IgD-negative memory B cell (primary cell): ENCODE measurements around the gene CTIF. TPM values are rescaled to one million over a fixed set of nuclear protein-coding genes. Genes with fewer than 3 reads are reported as not detected.

Source experiments
- H3K27ac Mint-ChIP-seq, 3 donors: one replicate each; pipeline ENCODE4 v1.8.0; 2020 to 2022; ENCODE audit warnings: mild to moderate bottlenecking in 3 of 3, mixed read lengths in 3 of 3, moderate library complexity in 1 of 3
- H3K27me3 Mint-ChIP-seq: one replicate; pipeline ENCODE4 v1.8.0; 2021; ENCODE audit warnings: mixed read lengths
- H3K36me3 Mint-ChIP-seq: one replicate; pipeline ENCODE4 v1.8.0; 2020; ENCODE audit warnings: mild to moderate bottlenecking, mixed read lengths
- H3K4me1 Mint-ChIP-seq, 3 donors: one replicate each; pipeline ENCODE4 v1.8.0; 2020 to 2022; ENCODE audit warnings: mixed read lengths in 3 of 3, mild to moderate bottlenecking in 1 of 3
- H3K4me3 Mint-ChIP-seq, 4 donors: one replicate each; pipeline ENCODE4 v1.8.0; 2020 to 2022; ENCODE audit warnings: mild to moderate bottlenecking in 4 of 4, mixed read lengths in 4 of 4, moderate library complexity in 3 of 4
- H3K9me3 Mint-ChIP-seq, 3 donors: one replicate each; pipeline ENCODE4 v1.8.0; 2020 to 2021; ENCODE audit warnings: mixed read lengths in 3 of 3, mild to moderate bottlenecking in 1 of 3
- polyA plus RNA-seq: library from polyadenylated mRNA; unstranded; fragments of 300-500 nt; fragmentation: Illumina TruSeq; gene quantifications from one replicate; pipeline ENCODE4 v1.2.3, GENCODE V29; 2021

CTIF gene
- polyA plus RNA-seq, 1 donor from 2014 or later = not detected

- Mint-ChIP-seq H3K36me3 (peaks cover 5% of the 10 kb centered on the region), H3K9me3 (peaks cover 0 to 8% (median 0%) of the 10 kb centered on the region in 3 donors), H3K4me1 (no peaks in the 10 kb centered on the region), H3K27ac (no peak overlapping the region), H3K4me3 (peak overlapping the region in 1 of 4 donors; percentile 12), H3K27me3 (no peaks in the 10 kb centered on the region)
These were observed 16.0 kb downstream of the CTIF start for GRCh38 chr18:48554610-48555400.

- Mint-ChIP-seq H3K27me3 (no peaks in the 10 kb centered on the region), H3K36me3 (peaks cover 5% of the 10 kb centered on the region), H3K27ac (no peak overlapping the region), H3K9me3 (peaks cover 0 to 8% (median 0%) of the 10 kb centered on the region in 3 donors), H3K4me1 (no peaks in the 10 kb centered on the region), H3K4me3 (peak overlapping the region in 2 of 4 donors; percentile 12 to 30)
These were observed 16.7 kb downstream of the CTIF start for GRCh38 chr18:48555465-48555995.

GRCh38 chr18:48557640-48558174 is 18.9 kb downstream of the CTIF start:
- peaks cover 0 to 8% (median 0%) of the 10 kb centered on the region in 3 donors for H3K9me3 Mint-ChIP-seq
- no peak overlapping the region for H3K4me3 Mint-ChIP-seq
- no peaks in the 10 kb centered on the region for H3K4me1 Mint-ChIP-seq
- no peak overlapping the region for H3K27ac Mint-ChIP-seq
- peaks cover 5% of the 10 kb centered on the region for H3K36me3 Mint-ChIP-seq
- no peaks in the 10 kb centered on the region for H3K27me3 Mint-ChIP-seq

DNA sequence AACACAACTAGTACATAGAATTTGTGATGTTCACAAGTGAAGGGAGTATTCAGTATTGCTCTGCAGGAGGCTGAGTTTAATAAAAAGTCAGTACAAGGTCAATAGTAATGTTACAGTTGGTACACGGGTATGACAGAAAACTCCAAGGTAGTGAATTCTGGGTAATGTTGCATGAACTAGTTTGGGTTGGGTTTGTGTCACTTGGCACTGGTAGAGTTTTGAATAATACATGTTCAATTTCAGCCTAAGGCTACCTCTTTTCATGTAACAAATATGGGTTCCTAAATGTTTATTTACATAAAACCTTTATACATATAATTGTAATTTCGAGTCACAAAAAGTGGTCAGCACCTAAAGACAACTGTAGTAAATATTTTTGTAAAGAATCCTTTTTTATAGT is 19.4 kb downstream of the CTIF start:
- Mint-ChIP-seq H3K4me1 (no peaks in the 10 kb centered on the region), H3K4me3 (no peak overlapping the region), H3K27me3 (no peaks in the 10 kb centered on the region), H3K27ac (no peak overlapping the region), H3K9me3 (peaks cover 0 to 8% (median 0%) of the 10 kb centered on the region in 3 donors), H3K36me3 (peaks cover 5% of the 10 kb centered on the region)

- Mint-ChIP-seq H3K27me3 (no peaks in the 10 kb centered on the region), H3K27ac (no peak overlapping the region), H3K36me3 (peaks cover 6% of the 10 kb centered on the region), H3K4me1 (no peaks in the 10 kb centered on the region), H3K4me3 (no peak overlapping the region), H3K9me3 (peaks cover 0 to 8% (median 0%) of the 10 kb centered on the region in 3 donors)
These were observed 21.7 kb downstream of the CTIF start for GRCh38 chr18:48560491-48560890.

GRCh38 chr18:48562075-48562474 is 23.2 kb downstream of the CTIF start:
- peaks cover 0 to 8% (median 0%) of the 10 kb centered on the region in 3 donors for H3K9me3 Mint-ChIP-seq
- peaks cover 3% of the 10 kb centered on the region for H3K36me3 Mint-ChIP-seq
- H3K27ac Mint-ChIP-seq = no peak overlapping the region
- no peaks in the 10 kb centered on the region for H3K27me3 Mint-ChIP-seq
- H3K4me3 Mint-ChIP-seq = no peak overlapping the region
- no peaks in the 10 kb centered on the region for H3K4me1 Mint-ChIP-seq

GRCh38 chr18:48563027-48563426 is 24.2 kb downstream of the CTIF start:
- H3K36me3 Mint-ChIP-seq = peaks cover 5% of the 10 kb centered on the region
- H3K27me3 Mint-ChIP-seq = peaks cover 3% of the 10 kb centered on the region
- H3K4me3 Mint-ChIP-seq = no peak overlapping the region
- no peaks in the 10 kb centered on the region for H3K4me1 Mint-ChIP-seq
- no peak overlapping the region for H3K27ac Mint-ChIP-seq
- H3K9me3 Mint-ChIP-seq = peaks cover 0 to 8% (median 0%) of the 10 kb centered on the region in 3 donors

GRCh38 chr18:48564139-48564538 is 25.3 kb downstream of the CTIF start:
- Mint-ChIP-seq H3K4me3 (no peak overlapping the region), H3K27ac (no peak overlapping the region), H3K9me3 (peaks cover 0 to 6% (median 3%) of the 10 kb centered on the region in 3 donors), H3K36me3 (peaks cover 5% of the 10 kb centered on the region), H3K27me3 (peaks cover 3% of the 10 kb centered on the region), H3K4me1 (no peaks in the 10 kb centered on the region)

DNA sequence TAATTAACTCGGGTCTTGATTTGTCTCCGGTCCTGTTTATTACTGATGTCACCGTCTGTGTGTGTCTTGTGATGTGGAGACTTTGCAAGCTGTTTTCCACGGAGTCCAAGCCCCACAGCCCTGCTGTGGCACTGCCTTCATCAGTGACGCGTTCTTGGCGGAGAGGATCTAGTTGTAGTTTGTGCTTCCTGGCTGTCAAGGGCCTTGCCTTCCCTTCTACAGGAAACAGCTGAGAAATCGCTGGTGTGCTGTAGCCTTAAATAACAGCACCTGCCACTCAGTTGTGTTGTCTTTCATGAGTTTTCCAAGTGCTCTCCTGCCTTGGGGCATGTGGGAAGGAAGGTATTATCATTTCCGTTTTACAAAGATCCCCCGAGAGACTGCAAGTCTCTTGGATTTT is 26.3 kb downstream of the CTIF start:
- Mint-ChIP-seq H3K27me3 (peaks cover 3% of the 10 kb centered on the region), H3K4me3 (no peak overlapping the region), H3K36me3 (peaks cover 4% of the 10 kb centered on the region), H3K4me1 (no peaks in the 10 kb centered on the region), H3K27ac (peak overlapping the region in 1 of 3 donors; percentile 36), H3K9me3 (peaks cover 0 to 6% (median 0%) of the 10 kb centered on the region in 3 donors)

DNA sequence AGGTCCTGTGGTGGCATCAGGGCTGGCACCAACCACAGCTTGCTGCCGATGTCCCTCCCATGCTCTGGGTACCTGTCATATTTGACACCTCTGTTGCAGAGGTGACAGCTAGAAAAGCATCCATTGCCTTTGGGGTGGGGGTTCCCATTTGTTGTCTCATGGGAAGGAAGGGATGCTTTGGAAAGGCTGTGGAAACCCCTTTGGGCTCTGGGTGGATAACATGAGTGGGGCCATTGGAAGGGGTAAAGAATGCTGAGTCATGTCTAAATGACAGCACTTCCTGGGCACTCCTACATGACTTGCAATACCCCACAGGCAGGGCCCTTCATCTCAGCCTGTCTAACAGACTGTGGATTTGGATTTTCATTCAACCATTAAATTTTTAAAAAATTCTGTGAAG is 27.8 kb downstream of the CTIF start:
- peaks cover 3% of the 10 kb centered on the region for H3K27me3 Mint-ChIP-seq
- H3K36me3 Mint-ChIP-seq = peaks cover 4% of the 10 kb centered on the region
- peaks cover 0 to 2% (median 0%) of the 10 kb centered on the region in 3 donors for H3K4me1 Mint-ChIP-seq
- H3K4me3 Mint-ChIP-seq = no peak overlapping the region
- no peak overlapping the region for H3K27ac Mint-ChIP-seq
- H3K9me3 Mint-ChIP-seq = peaks cover 0 to 6% (median 0%) of the 10 kb centered on the region in 3 donors

DNA sequence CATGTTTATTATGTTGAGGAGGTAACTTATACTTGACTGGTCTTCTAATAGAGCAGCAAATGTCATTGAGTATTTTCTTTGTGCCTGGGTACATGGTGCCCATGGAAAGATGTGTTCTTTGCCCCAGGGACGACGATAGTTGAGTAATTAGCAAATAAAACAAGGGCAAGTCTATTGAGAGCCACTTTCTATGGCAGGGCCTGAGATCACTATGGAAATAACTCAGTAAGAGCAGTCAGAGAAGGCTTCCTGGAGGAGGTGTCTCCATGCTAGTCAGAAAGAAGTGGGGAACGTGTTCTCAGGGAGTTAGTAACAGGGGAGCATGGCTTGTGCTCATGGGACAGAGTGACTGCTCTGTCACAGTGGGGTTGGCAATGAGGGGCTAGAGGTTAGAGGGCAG is 28.6 kb downstream of the CTIF start:
- Mint-ChIP-seq H3K27ac (no peak overlapping the region), H3K27me3 (peaks cover 3% of the 10 kb centered on the region), H3K4me1 (peaks cover 0 to 2% (median 0%) of the 10 kb centered on the region in 3 donors), H3K9me3 (peaks cover 0 to 6% (median 0%) of the 10 kb centered on the region in 3 donors), H3K36me3 (peaks cover 4% of the 10 kb centered on the region), H3K4me3 (peak overlapping the region in 1 of 4 donors; percentile 42)

DNA sequence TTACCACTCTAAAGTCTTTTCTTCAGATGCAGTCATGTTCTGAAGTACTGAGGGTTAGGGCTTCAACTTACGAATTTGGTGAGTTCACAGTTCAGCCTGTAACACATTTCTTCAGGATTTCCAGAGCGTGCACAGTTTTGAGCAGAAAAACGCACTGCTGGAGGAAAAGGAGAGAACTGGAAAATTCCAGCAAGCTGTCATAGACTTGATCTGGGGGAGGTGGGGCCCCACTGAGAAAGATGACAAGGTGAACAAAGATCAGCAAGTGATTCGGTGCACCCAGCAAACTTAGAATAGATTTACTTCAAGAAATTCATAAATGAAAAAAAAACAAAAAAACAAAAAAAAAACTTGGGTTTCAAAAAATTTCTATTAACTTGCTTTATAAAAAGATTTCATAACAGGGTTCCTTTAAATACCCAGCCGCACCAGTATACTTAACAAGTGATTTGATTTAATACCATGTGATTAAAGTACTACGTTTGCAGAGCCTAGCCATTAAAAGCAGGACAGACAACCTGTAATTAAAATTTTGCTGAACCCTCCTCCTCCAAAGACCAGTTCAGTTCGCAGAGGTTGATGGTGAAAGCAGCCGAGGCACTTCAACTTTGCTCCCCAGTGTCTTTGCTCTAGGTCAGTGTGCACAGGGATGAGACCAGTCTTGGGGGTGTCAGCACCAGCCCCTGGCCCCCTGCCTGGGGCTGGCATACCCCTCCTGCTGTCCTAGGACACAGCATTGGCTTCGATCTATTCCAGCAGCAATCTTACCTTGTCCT is 30.5 kb downstream of the CTIF start:
- no peak overlapping the region for H3K27ac Mint-ChIP-seq
- H3K4me1 Mint-ChIP-seq = peaks cover 0 to 3% (median 0%) of the 10 kb centered on the region in 3 donors
- H3K4me3 Mint-ChIP-seq = no peak overlapping the region
- peaks cover 3% of the 10 kb centered on the region for H3K27me3 Mint-ChIP-seq
- peaks cover 0 to 6% (median 0%) of the 10 kb centered on the region in 3 donors for H3K9me3 Mint-ChIP-seq
- H3K36me3 Mint-ChIP-seq = peaks cover 3% of the 10 kb centered on the region

DNA sequence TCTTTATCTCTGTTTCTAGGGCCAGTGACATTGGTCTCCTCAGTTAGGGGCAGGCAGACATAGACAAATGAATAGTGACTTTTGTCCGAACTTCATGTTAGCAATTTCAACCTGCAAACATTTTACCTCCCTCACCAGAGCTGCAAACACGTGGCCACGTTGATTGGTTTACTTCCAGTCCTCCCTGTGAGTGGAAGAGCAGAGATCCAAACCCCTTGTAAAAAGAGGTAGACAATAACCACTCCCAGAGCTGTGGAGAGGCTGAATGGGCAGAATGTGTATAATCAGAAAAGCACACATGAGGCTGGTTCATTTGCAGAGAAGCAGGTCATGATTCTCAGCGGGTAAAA is 31.1 kb downstream of the CTIF start:
- Mint-ChIP-seq H3K4me3 (no peak overlapping the region), H3K27me3 (peaks cover 3% of the 10 kb centered on the region), H3K9me3 (peaks cover 0 to 6% (median 0%) of the 10 kb centered on the region in 3 donors), H3K4me1 (peaks cover 0 to 3% (median 0%) of the 10 kb centered on the region in 3 donors), H3K27ac (no peak overlapping the region), H3K36me3 (peaks cover 3% of the 10 kb centered on the region)

DNA sequence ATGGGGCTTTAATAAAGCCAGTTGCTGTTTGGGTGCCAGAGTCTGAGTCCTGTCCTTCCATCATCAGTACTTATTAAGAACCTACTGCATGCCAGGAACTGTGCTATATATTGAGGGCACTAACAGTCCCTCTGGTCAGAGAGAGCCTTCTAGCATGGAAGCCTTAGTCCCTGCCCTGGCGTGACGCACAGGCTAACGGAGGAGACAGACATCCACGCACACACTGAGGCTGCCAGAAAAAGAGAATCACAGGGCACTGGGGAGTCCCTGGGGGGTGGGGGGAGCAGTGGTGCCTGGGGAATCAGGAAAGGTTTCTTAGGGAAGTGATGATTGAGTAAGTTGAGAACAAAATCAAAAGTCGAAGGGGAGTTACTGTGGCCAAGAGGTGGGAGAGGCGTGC is 31.5 kb downstream of the CTIF start:
- Mint-ChIP-seq H3K36me3 (peaks cover 3% of the 10 kb centered on the region), H3K4me3 (no peak overlapping the region), H3K4me1 (peaks cover 0 to 3% (median 0%) of the 10 kb centered on the region in 3 donors), H3K27me3 (peaks cover 3% of the 10 kb centered on the region), H3K9me3 (peaks cover 0 to 6% (median 0%) of the 10 kb centered on the region in 3 donors), H3K27ac (no peak overlapping the region)
